ENCODE measurements around the gene SFXN4.
A peak's percentile ranks its signal among the peaks of the same experiment; 100 is the strongest.

SFXN4 gene

GRCh38 chr10:119165171-119166117 is at the start of gene SFXN4:
TSS of gene SFXN4 (minus strand) at chr10:119165714. CDS start at chr10:119165647, 67 bp downstream.
- peak; percentile 88 for DNase-seq

- DNase-seq: peak; percentile 27
Observed at GRCh38 chr10:119211625-119212441, 46.3 kb upstream of the SFXN4 start.

GRCh38 chr10:119211176-119211575 is 45.7 kb upstream of the SFXN4 start:
- no peak for DNase-seq

GRCh38 chr10:119210633-119211032 is 45.1 kb upstream of the SFXN4 start:
- DNase-seq: no peak

- no peak for DNase-seq
Observed at GRCh38 chr10:119209736-119210355, 44.3 kb upstream of the SFXN4 start.

- peak; percentile 64 for DNase-seq
Observed at GRCh38 chr10:119209035-119209735, 43.7 kb upstream of the SFXN4 start.

GRCh38 chr10:119208553-119208940 is 43.0 kb upstream of the SFXN4 start:
- DNase-seq: peak; percentile 61

- peak; percentile 46 for DNase-seq
Observed at GRCh38 chr10:119207713-119208552, 42.4 kb upstream of the SFXN4 start.

- DNase-seq: peak; percentile 98
Observed at GRCh38 chr10:119207366-119207666, 41.8 kb upstream of the SFXN4 start, which contains the start of gene GRK5. TSS of gene GRK5 (plus strand) at chr10:119207571. CDS start at chr10:119207918, 347 bp downstream.

GRCh38 chr10:119206603-119207365 is 41.3 kb upstream of the SFXN4 start:
- peak; percentile 78 for DNase-seq

GRCh38 chr10:119205894-119206602 is 40.5 kb upstream of the SFXN4 start:
- DNase-seq: peak; percentile 78

GRCh38 chr10:119203006-119203405 is 37.5 kb upstream of the SFXN4 start:
- no peak for DNase-seq

GRCh38 chr10:119201233-119201632 is 35.7 kb upstream of the SFXN4 start:
- DNase-seq: no peak

GRCh38 chr10:119199231-119199992 is 33.9 kb upstream of the SFXN4 start:
- peak; percentile 70 for DNase-seq

GRCh38 chr10:119198438-119198837 is 32.9 kb upstream of the SFXN4 start:
- DNase-seq: peak; percentile 37

- no peak for DNase-seq
Observed at GRCh38 chr10:119197921-119198320, 32.4 kb upstream of the SFXN4 start.

GRCh38 chr10:119191881-119192280 is 26.4 kb upstream of the SFXN4 start:
- DNase-seq: no peak

GRCh38 chr10:119190954-119191785 is 25.7 kb upstream of the SFXN4 start:
- no peak for DNase-seq

Measured in activated CD4-positive, alpha-beta T cell treated with anti-CD3 and anti-CD28 coated beads, Interleukin-2, Interleukin-6, amounts not matched to agents 100 ng/mL and 50 ng/mL, durations not matched to agents 16 hours and 8 hours (primary cell).